ENCODE results near the gene NEU4. TPM values are rescaled to one million over a fixed set of nuclear protein-coding genes. Genes with fewer than 3 reads are reported as not detected.

The NEU4 gene
- total RNA-seq, 4 donors from 2014 or later: 0.15 TPM; not detected in 3

GRCh38 chr2:241813644-241814392 lies 4.8 kb downstream of the NEU4 start:
- H3K4me3 ChIP-seq (ENCODE audit: low read depth, poor library complexity, severe bottlenecking): no peak overlapping the region
- TF ChIP-seq CTCF (IDR thresholded peaks at IDR 0.05) (no peak), POLR2A (IDR thresholded peaks at IDR 0.05) (no peak)
- DNase-seq (ENCODE audit: low spot score in 2 of 2): peak in 1 of 2 donors; percentile 78
- intact Hi-C loops (cut with DNase I; ENCODE audit: low total_unique reads): no loop called here
- WGBS, 2 donors: 56 to 58% methylated on average over 13 to 16 of the region's 20 CpGs

- DNase-seq (ENCODE audit: low spot score in 2 of 2): no peak
- TF ChIP-seq CTCF (IDR thresholded peaks at IDR 0.05): no peak
- TF ChIP-seq POLR2A (IDR thresholded peaks at IDR 0.05): no peak
- intact Hi-C loops (cut with DNase I; ENCODE audit: low total_unique reads): no loop called here
- H3K4me3 ChIP-seq (ENCODE audit: low read depth, poor library complexity, severe bottlenecking): no peak overlapping the region
- 91 to 95% methylated on average over 6 to 13 of the region's 17 CpGs for WGBS, 2 donors
These were observed 5.3 kb downstream of the NEU4 start for GRCh38 chr2:241814393-241814642.

GRCh38 chr2:241814643-241815476 lies 5.9 kb downstream of the NEU4 start:
- no peak overlapping the region for H3K4me3 ChIP-seq (ENCODE audit: low read depth, poor library complexity, severe bottlenecking)
- intact Hi-C loops (cut with DNase I; ENCODE audit: low total_unique reads): no loop called here
- 84 to 90% methylated on average over 40 to 42 of the region's 52 CpGs for WGBS, 2 donors
- TF ChIP-seq POLR2A (IDR thresholded peaks at IDR 0.05) (no peak), CTCF (IDR thresholded peaks at IDR 0.05) (no peak)
- peak in 1 of 2 donors; percentile 84 for DNase-seq (ENCODE audit: low spot score in 2 of 2)

- H3K4me3 ChIP-seq (ENCODE audit: low read depth, poor library complexity, severe bottlenecking): no peak overlapping the region
- intact Hi-C loops (cut with DNase I; ENCODE audit: low total_unique reads): no loop called here
- peak in 1 of 2 donors; percentile 81 for DNase-seq (ENCODE audit: low spot score in 2 of 2)
- 81% methylated on average over 32 to 44 of the region's 48 CpGs for WGBS, 2 donors
- TF ChIP-seq CTCF (IDR thresholded peaks at IDR 0.05) (no peak), POLR2A (IDR thresholded peaks at IDR 0.05) (no peak)
These were observed 6.8 kb downstream of the NEU4 start for GRCh38 chr2:241815477-241816430.

GRCh38 chr2:241816431-241817121 lies 7.6 kb downstream of the NEU4 start:
- WGBS, 2 donors: 52% methylated on average over 11 to 22 of the region's 33 CpGs
- intact Hi-C loops (cut with DNase I; ENCODE audit: low total_unique reads): no loop called here
- DNase-seq (ENCODE audit: low spot score in 2 of 2): no peak
- no peak overlapping the region for H3K4me3 ChIP-seq (ENCODE audit: low read depth, poor library complexity, severe bottlenecking)
- no peak for TF ChIP-seq CTCF (IDR thresholded peaks at IDR 0.05)
